Activated CD4-positive, alpha-beta T cell treated with anti-CD3 and anti-CD28 coated beads, Interleukin-2, amount 50 U/mL, for 1 hour (primary cell): ENCODE measurements around the gene RASAL1.

Experiments used
- DNase-seq: peaks from one replicate; pipeline ENCODE4 v3.0.0-alpha.2; 2020

The RASAL1 gene

DNA sequence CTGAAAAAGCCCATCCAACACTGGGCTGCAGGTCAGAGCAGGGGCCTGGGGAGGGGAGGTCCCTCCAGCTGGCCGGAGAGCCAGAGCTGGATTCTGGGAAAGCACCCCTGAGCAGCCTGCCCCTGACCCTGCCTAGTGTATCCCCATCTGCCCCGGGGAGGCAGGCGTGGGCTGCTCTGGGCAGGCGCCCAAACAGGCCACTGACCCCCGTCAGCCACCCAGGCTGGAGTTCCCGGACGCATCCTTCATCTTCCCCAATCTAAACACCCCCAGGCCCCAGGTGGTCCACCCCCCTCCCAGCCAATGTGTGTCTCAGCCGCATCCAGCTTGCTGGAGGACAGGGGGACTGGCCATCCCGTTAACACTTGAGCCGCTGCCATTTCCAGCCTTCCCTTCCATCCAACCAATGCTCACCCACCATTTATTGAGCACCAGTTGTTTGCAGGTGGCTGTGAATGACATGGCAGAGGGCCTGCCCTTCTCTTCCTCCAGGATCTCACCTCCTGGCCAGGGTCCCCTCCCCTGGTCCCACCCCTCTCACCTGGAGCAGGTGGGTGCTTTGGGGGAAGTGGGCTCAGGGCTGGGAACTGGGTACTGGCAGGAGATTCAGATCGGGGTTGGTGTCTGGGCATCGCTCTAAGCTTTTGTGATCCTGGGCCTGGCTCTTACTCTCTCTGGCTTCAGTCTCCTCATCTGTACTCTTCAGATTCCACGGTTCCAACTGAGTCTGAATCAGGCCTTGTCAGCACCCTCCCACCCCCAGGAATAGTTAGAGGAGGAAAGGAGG is 79.8 kb downstream of the RASAL1 start:
- DNase-seq: no peak

GRCh38 chr12:113054948-113055486 is 80.5 kb downstream of the RASAL1 start:
- DNase-seq: no peak

GRCh38 chr12:113052326-113052725 is 83.2 kb downstream of the RASAL1 start:
- no peak for DNase-seq

GRCh38 chr12:113051759-113052158 is 83.8 kb downstream of the RASAL1 start:
- no peak for DNase-seq

DNA sequence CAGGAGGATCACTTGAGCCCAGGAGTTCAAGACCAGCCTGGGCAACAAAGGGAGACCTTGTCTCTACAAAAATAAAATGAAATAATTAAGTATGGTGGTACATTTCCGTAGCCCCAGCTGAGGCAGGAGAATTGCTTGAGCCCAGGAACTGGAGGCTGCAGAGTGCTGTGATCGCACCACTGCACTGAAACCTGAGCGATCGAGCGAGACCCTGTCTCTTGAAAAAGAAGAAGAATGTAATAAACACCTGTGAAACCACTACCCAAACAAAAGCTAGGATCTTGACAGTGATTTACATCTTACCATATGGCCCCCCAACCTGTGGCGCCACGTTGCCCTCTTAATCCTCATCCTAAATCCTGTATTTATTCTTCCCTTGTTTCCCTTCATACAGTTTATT is 84.8 kb downstream of the RASAL1 start:
- DNase-seq: no peak

GRCh38 chr12:113049976-113050742 is 85.4 kb downstream of the RASAL1 start:
- DNase-seq: no peak
